SH-SY5Y (cell line): ENCODE results near the gene MKNK2.

ENCODE experiments used
- GATA2 ChIP-seq: IDR thresholded peaks from 2 replicates; pipeline ENCODE4 v1.6.1; 2011; ENCODE audit warnings: mild to moderate bottlenecking, low read depth, low read length
- GATA3 ChIP-seq: IDR thresholded peaks from 2 replicates; pipeline ENCODE4 v1.6.1; 2011; ENCODE audit warnings: low read depth, mild to moderate bottlenecking, low read length, moderate library complexity

- no peak for TF ChIP-seq GATA3
- no peak for TF ChIP-seq GATA2
These were observed 13.9 kb upstream of the MKNK2 start for GRCh38 chr19:2064788-2065524.
